Spleen (tissue), 7 donors: ENCODE data around the gene LIN28A.

ENCODE experiments used
- CTCF ChIP-seq, 11 experiments: fragments of 200-600 bp in 7 of 11; fragments of 450-650 bp in 4 of 11; sonication (generic) in 4 of 11; IDR thresholded peaks in 8 of 11; conservative IDR thresholded peaks in 3 of 11; 1 replicate in 7 of 11; 2 replicates in 4 of 11; pipeline versions ENCODE4 v1.4.0 to v1.8.0; 2016 to 2021; ENCODE audit warnings: antibody characterized with exemption in 11 of 11, inconsistent platforms in 4 of 11, mild to moderate bottlenecking in 1 of 11
- POLR2AphosphoS5 ChIP-seq, 3 donors: sonication (generic); formaldehyde crosslinking; IDR thresholded peaks; one replicate each; pipeline ENCODE4 v1.5.1; 2017; ENCODE audit warnings: antibody characterized with exemption in 3 of 3
- donor health status: DM: no; HTN: no; CAD: no; lungs with moderate emphysema.
- donor health status: DM: no; HTN: no; CAD: no.
- donor health status: DM: no; HTN: no; CAD: no.

- TF ChIP-seq CTCF (IDR thresholded peaks at IDR 0.05 in 8 of 11, conservative IDR thresholded peaks at IDR 0.05 in 3 of 11) (no peak), POLR2AphosphoS5 (IDR thresholded peaks at IDR 0.05) (no peak)
These were observed 42.1 kb upstream of the LIN28A start for GRCh38 chr1:26368486-26368885.
